OCI-LY1 (cell line): Measurements from ENCODE around the gene KAT6B.

Source experiments
- H2AFZ ChIP-seq: fragments of 200-600 bp; sonication (generic), shearing (Covaris generic); 2 replicates; pipeline ENCODE4 v1.6.0; 2014; ENCODE audit warnings: antibody characterized with exemption, mild to moderate bottlenecking, low read length
- H3F3A ChIP-seq: fragments of 200-600 bp; sonication (generic), shearing (Covaris generic); 2 replicates; pipeline ENCODE4 v1.6.0; 2014; ENCODE audit warnings: mild to moderate bottlenecking, antibody characterized with exemption, low read length, moderate library complexity; ENCODE audit not compliant: insufficient read depth
- H3K27ac ChIP-seq: fragments of 200-600 bp; sonication (generic); 2 replicates; pipeline ENCODE4 v1.5.1; 2014; ENCODE audit warnings: low read length, mixed run types, mild to moderate bottlenecking, low read depth; ENCODE audit not compliant: poor library complexity, severe bottlenecking
- H3K27me3 ChIP-seq: fragments of 200-600 bp; sonication (generic); 2 replicates; pipeline ENCODE4 v1.6.0; 2014; ENCODE audit warnings: antibody characterized with exemption, mild to moderate bottlenecking, low read length, moderate library complexity; ENCODE audit not compliant: insufficient read depth
- H3K36me3 ChIP-seq: fragments of 200-600 bp; sonication (generic); 2 replicates; pipeline ENCODE4 v1.6.1; 2014; ENCODE audit warnings: mild to moderate bottlenecking, antibody characterized with exemption, low read length, moderate library complexity, mixed read lengths; ENCODE audit not compliant: insufficient read depth
- H3K4me1 ChIP-seq: fragments of 200-600 bp; sonication (generic); 2 replicates; pipeline ENCODE4 v1.5.1; 2014; ENCODE audit warnings: mild to moderate bottlenecking, low read length, moderate library complexity; ENCODE audit not compliant: insufficient read depth, severe bottlenecking
- H3K4me2 ChIP-seq: fragments of 200-600 bp; sonication (generic), shearing (Covaris generic); 2 replicates; pipeline ENCODE4 v1.6.1; 2014; ENCODE audit warnings: low read length
- H3K4me3 ChIP-seq: fragments of 200-600 bp; sonication (generic); 2 replicates; pipeline ENCODE4 v1.5.1; 2014; ENCODE audit warnings: low read length, low read depth, mild to moderate bottlenecking, mixed read lengths; ENCODE audit not compliant: poor library complexity, severe bottlenecking
- H3K79me2 ChIP-seq: fragments of 200-600 bp; shearing (Covaris generic); 2 replicates; pipeline ENCODE4 v1.6.1; 2016; ENCODE audit warnings: mixed run types, low read length, mixed read lengths; ENCODE audit not compliant: insufficient read depth
- H3K9ac ChIP-seq: fragments of 200-600 bp; sonication (generic), shearing (Covaris generic); 2 replicates; pipeline ENCODE4 v1.6.1; 2014; ENCODE audit warnings: mild to moderate bottlenecking, low read length, mixed read lengths
- H3K9me2 ChIP-seq: fragments of 200-600 bp; sonication (generic), shearing (Covaris generic); 2 replicates; pipeline ENCODE4 v1.6.1; 2014; ENCODE audit warnings: low read depth, mild to moderate bottlenecking, low read length, mixed read lengths
- H3K9me3 ChIP-seq: fragments of 200-600 bp; shearing (Covaris generic); 2 replicates; pipeline ENCODE4 v1.6.1; 2014; ENCODE audit warnings: low read length, mixed read lengths
- H4K20me1 ChIP-seq: fragments of 200-600 bp; sonication (generic), shearing (Covaris generic); 2 replicates; pipeline ENCODE4 v1.6.0; 2016; ENCODE audit warnings: mild to moderate bottlenecking, low read length; ENCODE audit not compliant: insufficient read depth
- EZH2 ChIP-seq: fragments of 200-600 bp; sonication (generic), shearing (Covaris generic); IDR thresholded peaks from 2 replicates; pipeline ENCODE4 v1.8.0; 2017; ENCODE audit warnings: borderline replicate concordance, mixed run types, mild to moderate bottlenecking, antibody characterized with exemption, low read length, moderate library complexity, mixed read lengths
- TF ChIP-seq, protein P1 (sequence below): fragments of 200-600 bp; sonication (generic), shearing (Covaris generic); IDR thresholded peaks from 2 replicates; pipeline ENCODE4 v1.5.1; 2017; ENCODE audit warnings: mild to moderate bottlenecking, antibody characterized with exemption, low read length, moderate library complexity, mixed read lengths

Gene KAT6B

GRCh38 chr10:74969530-74969929 is 143.1 kb downstream of the KAT6B start:
- Histone ChIP-seq H3K4me1 (peaks cover 16% of the 10 kb centered on the region), H3K4me3 (no peak overlapping the region), H3K9ac (no peak overlapping the region), H3K9me2 (no peaks in the 10 kb centered on the region), H3K36me3 (peaks cover 11% of the 10 kb centered on the region; the same call in 1 of the 2 replicates), H3K79me2 (0 out of 2 replicates have a peak, but pooled peaks cover 11% of the 10 kb centered on the region), H3F3A (no peaks in the 10 kb centered on the region), H3K4me2 (no peak overlapping the region), H3K27me3 (no peaks in the 10 kb centered on the region), H3K9me3 (no peaks in the 10 kb centered on the region), H3K27ac (no peak overlapping the region), H4K20me1 (no peaks in the 10 kb centered on the region), H2AFZ (no peak overlapping the region)
- no peak for TF ChIP-seq EZH2
- TF ChIP-seq, protein P1, sequence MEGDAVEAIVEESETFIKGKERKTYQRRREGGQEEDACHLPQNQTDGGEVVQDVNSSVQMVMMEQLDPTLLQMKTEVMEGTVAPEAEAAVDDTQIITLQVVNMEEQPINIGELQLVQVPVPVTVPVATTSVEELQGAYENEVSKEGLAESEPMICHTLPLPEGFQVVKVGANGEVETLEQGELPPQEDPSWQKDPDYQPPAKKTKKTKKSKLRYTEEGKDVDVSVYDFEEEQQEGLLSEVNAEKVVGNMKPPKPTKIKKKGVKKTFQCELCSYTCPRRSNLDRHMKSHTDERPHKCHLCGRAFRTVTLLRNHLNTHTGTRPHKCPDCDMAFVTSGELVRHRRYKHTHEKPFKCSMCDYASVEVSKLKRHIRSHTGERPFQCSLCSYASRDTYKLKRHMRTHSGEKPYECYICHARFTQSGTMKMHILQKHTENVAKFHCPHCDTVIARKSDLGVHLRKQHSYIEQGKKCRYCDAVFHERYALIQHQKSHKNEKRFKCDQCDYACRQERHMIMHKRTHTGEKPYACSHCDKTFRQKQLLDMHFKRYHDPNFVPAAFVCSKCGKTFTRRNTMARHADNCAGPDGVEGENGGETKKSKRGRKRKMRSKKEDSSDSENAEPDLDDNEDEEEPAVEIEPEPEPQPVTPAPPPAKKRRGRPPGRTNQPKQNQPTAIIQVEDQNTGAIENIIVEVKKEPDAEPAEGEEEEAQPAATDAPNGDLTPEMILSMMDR: no peak

GRCh38 chr10:74973741-74974392 is 147.5 kb downstream of the KAT6B start:
- no peaks in the 10 kb centered on the region for H3K9me2 ChIP-seq
- H3K9ac ChIP-seq: no peak overlapping the region
- H2AFZ ChIP-seq: no peak overlapping the region
- no peak overlapping the region for H3K4me2 ChIP-seq
- no peak overlapping the region for H3K4me3 ChIP-seq
- peaks cover 25% of the 10 kb centered on the region for H3K4me1 ChIP-seq
- H3K27ac ChIP-seq: no peak overlapping the region
- H3K27me3 ChIP-seq: no peaks in the 10 kb centered on the region
- H3F3A ChIP-seq: no peaks in the 10 kb centered on the region
- H4K20me1 ChIP-seq: no peaks in the 10 kb centered on the region
- H3K9me3 ChIP-seq: no peaks in the 10 kb centered on the region
- H3K36me3 ChIP-seq: peaks cover 45% of the 10 kb centered on the region; the same call in 1 of the 2 replicates
- 0 out of 2 replicates have a peak, but pooled peaks cover 5% of the 10 kb centered on the region for H3K79me2 ChIP-seq
- no peak for TF ChIP-seq EZH2
- TF ChIP-seq, protein P1: no peak

DNA sequence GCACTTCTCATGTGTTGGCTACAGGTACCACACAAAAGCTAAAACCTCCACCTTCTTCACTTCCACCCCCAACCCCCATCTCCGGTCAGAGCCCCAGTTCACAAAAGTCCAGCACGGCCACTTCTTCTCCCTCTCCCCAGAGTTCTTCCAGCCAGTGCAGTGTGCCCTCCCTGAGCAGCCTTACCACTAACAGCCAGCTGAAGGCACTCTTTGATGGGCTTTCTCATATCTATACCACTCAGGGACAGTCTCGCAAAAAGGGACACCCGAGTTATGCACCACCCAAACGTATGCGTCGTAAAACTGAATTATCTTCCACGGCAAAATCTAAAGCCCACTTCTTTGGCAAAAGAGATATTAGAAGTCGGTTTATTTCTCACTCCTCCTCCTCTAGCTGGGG is 149.4 kb downstream of the KAT6B start:
- Histone ChIP-seq H3K9me3 (no peaks in the 10 kb centered on the region), H3K27me3 (no peaks in the 10 kb centered on the region), H3K79me2 (0 out of 2 replicates have a peak, but pooled peaks cover 2% of the 10 kb centered on the region), H3K36me3 (peaks cover 57% of the 10 kb centered on the region), H3K4me2 (no peak overlapping the region), H2AFZ (no peak overlapping the region), H3K9ac (no peak overlapping the region), H3K27ac (no peak overlapping the region), H4K20me1 (no peaks in the 10 kb centered on the region), H3K4me1 (peaks cover 25% of the 10 kb centered on the region), H3K9me2 (no peaks in the 10 kb centered on the region), H3F3A (no peaks in the 10 kb centered on the region), H3K4me3 (no peak overlapping the region)
- TF ChIP-seq, protein P1: no peak
- TF ChIP-seq EZH2: no peak
